ENCODE data around the gene AFF2. TPM values are rescaled to one million over a fixed set of nuclear protein-coding genes. Genes with fewer than 3 reads are reported as not detected.

AFF2 gene
- total and polyA plus RNA-seq, 7 donors: 0.01 to 0.32 (median 0.11) TPM; not detected in 1

DNA sequence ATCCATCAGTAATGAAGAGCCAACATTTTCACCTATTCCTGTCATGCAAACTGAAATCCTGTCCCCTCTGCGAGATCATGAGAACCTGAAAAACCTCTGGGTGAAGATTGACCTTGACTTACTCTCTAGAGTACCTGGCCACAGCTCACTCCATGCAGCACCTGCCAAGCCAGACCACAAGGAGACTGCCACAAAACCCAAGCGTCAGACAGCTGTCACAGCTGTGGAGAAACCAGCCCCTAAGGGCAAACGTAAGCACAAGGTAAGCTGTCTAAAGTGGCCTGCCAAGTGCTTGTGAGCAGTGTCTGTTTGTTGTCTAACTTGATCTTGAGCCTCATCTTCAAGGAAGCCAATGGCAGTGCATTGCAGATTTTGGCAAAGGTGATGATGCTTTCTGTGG, 455.9 kb downstream of the AFF2 start:
- DNase-seq: no peak
- Histone ChIP-seq H3K9me3 (no peaks in the 10 kb centered on the region), H3K27me3 (ENCODE audit: insufficient read depth in 3 of 3, low read length in 2 of 3) (no peaks in the 10 kb centered on the region), H3K4me3 (no peak overlapping the region), H3K27ac (no peak overlapping the region), H3K36me3 (ENCODE audit: insufficient read depth in 1 of 2, low read depth in 1 of 2) (no peaks in the 10 kb centered on the region), H3K4me1 (no peaks in the 10 kb centered on the region)
- ATAC-seq: no peak
- TF ChIP-seq, protein P1, sequence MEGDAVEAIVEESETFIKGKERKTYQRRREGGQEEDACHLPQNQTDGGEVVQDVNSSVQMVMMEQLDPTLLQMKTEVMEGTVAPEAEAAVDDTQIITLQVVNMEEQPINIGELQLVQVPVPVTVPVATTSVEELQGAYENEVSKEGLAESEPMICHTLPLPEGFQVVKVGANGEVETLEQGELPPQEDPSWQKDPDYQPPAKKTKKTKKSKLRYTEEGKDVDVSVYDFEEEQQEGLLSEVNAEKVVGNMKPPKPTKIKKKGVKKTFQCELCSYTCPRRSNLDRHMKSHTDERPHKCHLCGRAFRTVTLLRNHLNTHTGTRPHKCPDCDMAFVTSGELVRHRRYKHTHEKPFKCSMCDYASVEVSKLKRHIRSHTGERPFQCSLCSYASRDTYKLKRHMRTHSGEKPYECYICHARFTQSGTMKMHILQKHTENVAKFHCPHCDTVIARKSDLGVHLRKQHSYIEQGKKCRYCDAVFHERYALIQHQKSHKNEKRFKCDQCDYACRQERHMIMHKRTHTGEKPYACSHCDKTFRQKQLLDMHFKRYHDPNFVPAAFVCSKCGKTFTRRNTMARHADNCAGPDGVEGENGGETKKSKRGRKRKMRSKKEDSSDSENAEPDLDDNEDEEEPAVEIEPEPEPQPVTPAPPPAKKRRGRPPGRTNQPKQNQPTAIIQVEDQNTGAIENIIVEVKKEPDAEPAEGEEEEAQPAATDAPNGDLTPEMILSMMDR (IDR thresholded peaks at IDR 0.05): no peak
- WGBS, 3 donors: 56 to 86% (median 85%) methylated on average over 3 of the region's 3 CpGs
- intact Hi-C loops (cut with DNase I): no loop called here

DNA sequence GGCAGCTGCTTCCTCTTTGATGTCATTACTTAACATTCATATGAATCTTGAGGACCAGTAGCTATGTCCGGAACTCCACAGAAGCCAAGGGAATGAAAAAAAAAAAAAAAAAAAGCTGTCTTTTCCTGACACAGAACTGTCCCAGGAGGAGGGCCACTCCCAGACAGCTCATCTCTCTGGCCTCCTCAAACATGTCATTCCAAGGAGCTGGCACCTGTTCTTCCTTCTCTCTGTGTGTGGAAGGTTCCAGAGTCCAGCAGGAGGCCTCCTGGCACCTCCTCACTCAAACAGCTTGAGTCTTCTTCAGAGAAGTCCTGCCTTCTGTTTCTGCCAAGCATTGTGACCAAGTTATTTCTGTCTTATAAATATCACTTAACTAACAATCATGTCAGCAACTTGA, 458.5 kb downstream of the AFF2 start:
- intact Hi-C loops (cut with DNase I): no loop called here
- DNase-seq (no peak), ATAC-seq (no peak)
- H3K9me3 ChIP-seq: no peaks in the 10 kb centered on the region
- TF ChIP-seq, protein P1 (IDR thresholded peaks at IDR 0.05): no peak
- H3K27me3 ChIP-seq (ENCODE audit: insufficient read depth in 3 of 3, low read length in 2 of 3): no peaks in the 10 kb centered on the region
- H3K4me3 ChIP-seq: no peak overlapping the region
- H3K27ac ChIP-seq: no peak overlapping the region
- H3K4me1 ChIP-seq: no peaks in the 10 kb centered on the region
- H3K36me3 ChIP-seq (ENCODE audit: insufficient read depth in 1 of 2, low read depth in 1 of 2): no peaks in the 10 kb centered on the region
- WGBS, 3 donors: 56 to 88% (median 74%) methylated on average over 1 of the region's 1 CpG

DNA sequence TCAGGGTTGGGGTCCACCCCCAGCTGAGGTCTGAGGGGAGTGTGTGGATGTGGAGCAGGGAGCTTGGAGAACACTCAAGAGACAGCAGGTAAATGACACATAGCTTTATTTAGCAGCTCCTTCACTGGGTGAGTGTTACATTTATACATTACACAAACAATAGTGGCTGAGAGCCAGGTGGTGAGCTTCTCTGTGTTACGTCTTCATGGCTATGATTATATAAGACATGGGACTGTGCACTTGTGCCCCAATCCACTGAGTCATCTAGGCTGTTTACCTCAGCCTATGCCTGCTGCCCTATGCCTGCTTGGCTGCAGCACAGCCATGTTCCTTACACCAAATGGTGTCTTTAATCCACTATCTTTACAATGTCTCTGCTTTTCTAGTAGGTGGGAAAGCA, 459.6 kb downstream of the AFF2 start:
- Histone ChIP-seq H3K27me3 (ENCODE audit: insufficient read depth in 3 of 3, low read length in 2 of 3) (no peaks in the 10 kb centered on the region), H3K4me1 (no peaks in the 10 kb centered on the region), H3K9me3 (no peaks in the 10 kb centered on the region), H3K36me3 (ENCODE audit: insufficient read depth in 1 of 2, low read depth in 1 of 2) (no peaks in the 10 kb centered on the region), H3K4me3 (no peak overlapping the region), H3K27ac (no peak overlapping the region)
- intact Hi-C loops (cut with DNase I): no loop called here
- TF ChIP-seq, protein P1 (IDR thresholded peaks at IDR 0.05): no peak
- ATAC-seq (no peak), DNase-seq (no peak)
- WGBS, 3 donors: 17 to 50% (median 24%) methylated on average over 1 of the region's 1 CpG

DNA sequence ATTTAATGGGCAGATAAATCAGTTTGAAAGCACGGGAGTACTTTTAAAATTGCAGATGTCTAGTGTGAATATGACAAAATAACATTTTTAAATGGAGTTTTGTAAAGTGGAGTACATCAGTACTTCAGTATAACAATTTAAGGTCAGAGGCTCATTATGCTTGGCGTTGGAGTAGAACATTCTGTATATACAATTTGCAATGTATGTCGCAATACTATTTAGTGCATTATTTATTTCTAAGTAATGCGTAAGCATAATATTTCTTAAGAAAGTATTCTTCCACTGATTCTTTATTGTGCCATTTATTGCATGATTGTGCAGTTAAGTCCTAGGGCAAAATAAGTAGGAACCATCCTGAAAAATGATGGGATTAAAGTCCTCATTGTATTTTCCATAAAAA, 461.6 kb downstream of the AFF2 start:
- DNase-seq: no peak
- intact Hi-C loops (cut with DNase I): no loop called here
- Histone ChIP-seq H3K27ac (no peak overlapping the region), H3K36me3 (ENCODE audit: insufficient read depth in 1 of 2, low read depth in 1 of 2) (no peaks in the 10 kb centered on the region), H3K4me3 (no peak overlapping the region), H3K4me1 (no peaks in the 10 kb centered on the region), H3K9me3 (no peaks in the 10 kb centered on the region), H3K27me3 (ENCODE audit: insufficient read depth in 3 of 3, low read length in 2 of 3) (no peaks in the 10 kb centered on the region)
- 83 to 88% (median 87%) methylated on average over 4 of the region's 4 CpGs for WGBS, 3 donors
- TF ChIP-seq, protein P1 (IDR thresholded peaks at IDR 0.05): no peak
- ATAC-seq: no peak

Measured in psoas muscle (tissue), 8 donors.